Fibroblast of villous mesenchyme (primary cell): Measurements from ENCODE around the gene CDHR5. TPM values are rescaled to one million over a fixed set of nuclear protein-coding genes. Genes with fewer than 3 reads are reported as not detected.
A peak's percentile ranks its signal among the peaks of the same experiment; 100 is the strongest.

Experiments
- DNase-seq: peaks from one replicate; pipeline ENCODE4 v3.0.0-alpha.2; 2010; ENCODE audit warnings: low read depth
- H3K4me3 ChIP-seq: 2 replicates; pipeline ENCODE4 v1.5.1; 2011; ENCODE audit warnings: low read depth, mild to moderate bottlenecking, low read length
- total RNA-seq: library from RNA; depleted of rRNA; stranded (reverse); fragments of >200 nt; gene quantifications from 2 replicates; pipeline ENCODE4 v1.2.3, GENCODE V29; 2012
- TF ChIP-seq, protein P1 (sequence below): IDR thresholded peaks from 2 replicates; pipeline ENCODE4 v1.5.1; 2012; ENCODE audit warnings: low read depth, mild to moderate bottlenecking, low read length; ENCODE audit not compliant: insufficient read depth

The CDHR5 gene
- total RNA-seq, 1 donor: not detected

DNA sequence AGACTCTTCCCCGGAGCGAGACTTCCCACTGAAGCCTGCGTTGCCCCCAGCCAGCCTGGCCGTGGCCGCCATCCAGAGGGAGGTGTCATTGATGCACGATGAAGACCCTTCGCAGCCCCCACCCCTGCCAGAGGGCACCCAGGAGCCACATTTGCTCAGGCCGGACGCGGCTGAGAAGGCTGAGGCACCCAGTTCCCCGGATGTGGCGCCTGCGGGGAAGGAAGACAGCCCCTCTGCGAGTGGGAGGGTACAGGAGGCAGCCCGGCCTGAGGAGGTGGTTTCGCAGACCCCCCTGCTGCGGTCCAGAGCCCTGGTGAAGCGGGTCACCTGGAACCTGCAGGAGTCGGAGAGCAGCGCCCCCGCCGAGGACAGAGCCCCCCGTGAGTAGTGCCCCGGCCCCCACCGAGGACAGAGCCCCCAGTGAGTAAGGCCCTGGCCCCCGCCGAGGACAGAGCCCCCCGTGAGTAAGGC, 15.4 kb downstream of the CDHR5 start:
- no peak overlapping the region for H3K4me3 ChIP-seq
- TF ChIP-seq, protein P1, sequence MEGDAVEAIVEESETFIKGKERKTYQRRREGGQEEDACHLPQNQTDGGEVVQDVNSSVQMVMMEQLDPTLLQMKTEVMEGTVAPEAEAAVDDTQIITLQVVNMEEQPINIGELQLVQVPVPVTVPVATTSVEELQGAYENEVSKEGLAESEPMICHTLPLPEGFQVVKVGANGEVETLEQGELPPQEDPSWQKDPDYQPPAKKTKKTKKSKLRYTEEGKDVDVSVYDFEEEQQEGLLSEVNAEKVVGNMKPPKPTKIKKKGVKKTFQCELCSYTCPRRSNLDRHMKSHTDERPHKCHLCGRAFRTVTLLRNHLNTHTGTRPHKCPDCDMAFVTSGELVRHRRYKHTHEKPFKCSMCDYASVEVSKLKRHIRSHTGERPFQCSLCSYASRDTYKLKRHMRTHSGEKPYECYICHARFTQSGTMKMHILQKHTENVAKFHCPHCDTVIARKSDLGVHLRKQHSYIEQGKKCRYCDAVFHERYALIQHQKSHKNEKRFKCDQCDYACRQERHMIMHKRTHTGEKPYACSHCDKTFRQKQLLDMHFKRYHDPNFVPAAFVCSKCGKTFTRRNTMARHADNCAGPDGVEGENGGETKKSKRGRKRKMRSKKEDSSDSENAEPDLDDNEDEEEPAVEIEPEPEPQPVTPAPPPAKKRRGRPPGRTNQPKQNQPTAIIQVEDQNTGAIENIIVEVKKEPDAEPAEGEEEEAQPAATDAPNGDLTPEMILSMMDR: no peak
- DNase-seq: no peak

DNA sequence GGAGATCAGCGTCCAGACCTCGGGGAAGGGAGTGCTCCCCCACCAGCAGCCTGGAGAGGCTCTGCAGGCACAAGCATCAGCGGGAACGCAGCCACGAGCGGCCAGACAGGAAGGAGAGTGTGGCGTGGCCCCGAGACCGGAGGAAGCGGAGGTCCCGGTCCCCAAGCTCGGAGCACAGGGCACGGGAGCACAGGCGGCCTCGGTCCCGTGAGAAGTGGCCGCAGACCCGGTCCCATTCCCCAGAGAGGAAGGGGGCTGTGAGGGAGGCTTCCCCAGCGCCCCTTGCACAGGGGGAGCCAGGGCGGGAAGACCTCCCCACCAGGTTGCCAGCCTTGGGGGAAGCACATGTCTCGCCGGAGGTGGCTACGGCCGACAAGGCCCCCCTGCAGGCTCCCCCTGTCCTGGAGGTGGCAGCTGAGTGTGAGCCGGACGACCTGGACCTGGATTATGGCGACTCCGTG, 15.9 kb downstream of the CDHR5 start:
- H3K4me3 ChIP-seq: no peak overlapping the region
- TF ChIP-seq, protein P1: no peak
- DNase-seq: no peak

DNA sequence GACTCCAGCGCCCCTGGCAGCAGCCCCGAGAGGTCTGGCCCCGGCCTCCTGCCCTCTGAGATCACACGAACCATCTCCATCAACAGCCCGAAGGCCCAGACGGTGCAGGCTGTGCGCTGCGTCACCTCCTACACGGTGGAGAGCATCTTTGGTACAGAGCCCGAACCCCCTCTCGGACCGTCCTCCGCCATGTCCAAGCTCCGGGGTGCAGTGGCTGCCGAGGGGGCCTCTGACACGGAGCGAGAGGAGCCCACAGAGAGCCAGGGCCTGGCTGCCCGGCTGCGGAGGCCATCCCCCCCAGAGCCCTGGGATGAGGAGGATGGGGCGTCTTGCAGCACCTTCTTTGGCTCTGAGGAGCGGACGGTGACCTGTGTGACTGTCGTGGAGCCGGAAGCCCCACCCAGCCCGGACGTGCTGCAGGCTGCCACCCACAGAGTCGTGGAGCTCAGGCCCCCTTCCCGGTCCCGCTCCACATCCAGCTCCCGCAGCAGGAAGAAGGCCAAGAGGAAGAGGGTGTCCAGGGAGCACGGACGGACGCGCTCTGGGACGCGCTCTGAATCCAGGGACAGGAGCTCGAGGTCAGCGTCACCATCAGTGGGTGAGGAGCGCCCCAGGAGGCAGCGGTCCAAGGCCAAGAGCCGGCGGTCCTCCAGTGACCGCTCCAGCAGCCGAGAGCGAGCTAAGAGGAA, 16.6 kb downstream of the CDHR5 start:
- no peak overlapping the region for H3K4me3 ChIP-seq
- TF ChIP-seq, protein P1: no peak
- no peak for DNase-seq

DNA sequence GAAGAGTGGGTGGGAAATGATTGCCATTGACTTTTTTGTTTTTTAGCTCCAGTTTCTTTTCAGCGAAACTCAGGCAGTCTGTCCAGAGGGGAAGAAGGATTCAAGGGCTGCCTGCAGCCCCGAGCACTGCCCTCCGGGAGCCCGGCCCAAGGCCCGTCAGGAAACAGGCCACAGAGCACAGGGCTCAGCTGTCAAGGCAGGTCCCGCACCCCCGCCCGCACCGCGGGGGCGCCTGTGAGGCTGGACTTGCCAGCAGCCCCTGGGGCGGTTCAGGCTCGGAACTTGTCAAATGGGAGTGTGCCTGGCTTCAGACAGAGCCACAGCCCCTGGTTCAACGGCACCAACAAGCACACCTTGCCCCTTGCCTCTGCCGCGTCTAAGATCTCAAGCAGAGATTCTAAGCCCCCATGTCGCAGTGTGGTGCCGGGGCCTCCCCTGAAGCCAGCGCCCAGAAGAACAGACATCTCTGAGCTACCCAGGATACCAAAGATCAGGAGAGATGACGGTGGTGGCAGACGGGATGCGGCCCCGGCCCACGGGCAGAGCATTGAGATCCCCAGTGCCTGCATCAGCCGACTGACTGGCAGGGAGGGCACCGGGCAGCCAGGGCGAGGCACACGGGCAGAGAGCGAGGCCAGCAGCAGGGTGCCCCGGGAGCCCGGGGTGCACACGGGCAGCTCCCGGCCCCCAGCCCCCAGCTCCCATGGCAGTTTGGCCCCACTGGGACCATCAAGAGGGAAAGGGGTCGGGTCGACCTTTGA, 17.6 kb downstream of the CDHR5 start:
- H3K4me3 ChIP-seq: no peak overlapping the region
- DNase-seq: no peak
- TF ChIP-seq, protein P1: no peak

DNA sequence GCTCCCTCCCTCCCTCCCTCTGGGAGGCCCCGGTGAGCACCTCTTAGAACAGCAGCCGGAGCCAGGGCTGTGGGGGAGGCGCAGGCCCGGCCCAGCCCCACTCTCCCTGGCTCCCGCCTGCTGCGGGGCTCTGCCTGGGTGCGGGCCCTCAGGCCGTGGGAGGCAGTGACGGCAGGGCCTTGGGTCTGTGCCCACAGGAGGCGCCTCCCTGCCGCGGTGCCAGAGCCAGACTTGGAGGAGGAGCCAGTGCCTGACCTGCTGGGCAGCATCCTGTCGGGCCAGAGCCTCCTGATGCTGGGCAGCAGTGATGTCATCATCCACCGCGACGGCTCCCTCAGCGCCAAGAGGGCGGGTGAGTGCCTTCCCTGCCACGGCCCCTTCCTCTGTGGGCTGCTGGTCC, 18.5 kb downstream of the CDHR5 start:
- peak; percentile 71 for DNase-seq
- TF ChIP-seq, protein P1: no peak
- no peak overlapping the region for H3K4me3 ChIP-seq

DNA sequence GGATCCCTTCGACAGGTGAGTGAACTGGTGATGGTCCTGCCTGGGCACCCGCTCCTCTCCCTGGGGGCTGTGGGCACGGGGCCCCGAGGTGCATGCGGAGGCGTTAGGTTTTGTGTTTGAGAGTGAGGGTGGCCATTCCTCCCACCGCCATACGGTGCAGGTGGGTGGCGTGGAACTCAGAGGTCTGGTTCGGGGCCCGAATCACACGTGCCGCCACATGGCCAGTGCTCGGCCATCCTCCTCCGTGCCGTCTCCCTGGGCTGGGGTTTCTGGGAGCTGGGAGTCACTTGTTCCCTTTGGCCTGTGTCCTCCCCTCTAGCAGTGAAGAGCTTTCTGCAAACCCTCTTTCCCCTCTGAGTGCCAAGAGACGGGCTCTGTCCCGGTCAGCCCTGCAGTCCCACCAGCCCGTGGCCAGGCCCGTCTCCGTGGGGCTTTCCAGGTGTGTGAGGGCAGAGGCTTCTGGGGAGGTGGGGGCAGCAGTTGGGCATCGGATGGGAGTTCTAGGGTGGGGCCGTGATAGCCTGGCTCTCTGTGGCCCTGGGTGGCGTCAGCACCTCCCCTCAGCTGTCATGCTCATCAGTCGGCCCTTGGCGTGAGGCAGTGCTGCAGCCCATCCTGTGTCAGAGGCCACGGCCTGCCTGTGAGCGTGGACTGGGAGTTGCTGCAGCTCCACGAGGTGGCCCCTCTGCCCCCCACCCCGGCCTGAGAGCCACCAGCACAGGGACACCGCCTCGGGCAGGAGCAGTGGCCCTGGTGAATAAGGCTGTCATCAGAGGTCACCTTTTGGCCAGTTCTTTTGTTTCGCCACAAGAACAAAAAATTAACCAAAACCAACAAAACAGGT, 19.2 kb downstream of the CDHR5 start:
- no peak overlapping the region for H3K4me3 ChIP-seq
- DNase-seq: no peak
- TF ChIP-seq, protein P1: no peak
